CD14-positive monocyte (primary cell): ENCODE measurements around the gene PLCB1. TPM values are rescaled to one million over a fixed set of nuclear protein-coding genes. Genes with fewer than 3 reads are reported as not detected.

Experiments
- DNase-seq, 3 donors: peaks; one replicate each; pipeline ENCODE4 v3.0.0-alpha.2; 2011 to 2022
- H2AFZ ChIP-seq: 2 replicates; pipeline ENCODE4 v1.6.0; 2012; ENCODE audit warnings: mild to moderate bottlenecking, low read depth, low read length, inconsistent platforms; ENCODE audit not compliant: insufficient read depth, poor library complexity, severe bottlenecking
- H3K27ac ChIP-seq, 2 donors: 1 replicate in 1 of 2; 2 replicates in 1 of 2; pipeline ENCODE4 v1.5.1; 2012 to 2013; ENCODE audit warnings: low read length in 2 of 2, control low read depth in 1 of 2, inconsistent platforms in 1 of 2, low read depth in 1 of 2, mild to moderate bottlenecking in 1 of 2
- H3K27me3 ChIP-seq, 2 donors: one replicate each; pipeline versions ENCODE4 v1.6.0 to v1.6.1; 2011 to 2013; ENCODE audit warnings: low read length in 2 of 2; ENCODE audit not compliant: control insufficient read depth in 2 of 2, insufficient read depth in 2 of 2
- H3K36me3 ChIP-seq, 2 donors: replicated peaks in 1 of 2; 1 replicate in 1 of 2; 2 replicates in 1 of 2; pipeline versions ENCODE4 v1.5.1 to v1.6.1; 2012 to 2013; ENCODE audit warnings: low read length in 2 of 2, control low read depth in 1 of 2, inconsistent platforms in 1 of 2, mild to moderate bottlenecking in 1 of 2; ENCODE audit not compliant: insufficient read depth in 2 of 2, control insufficient read depth in 1 of 2
- H3K4me1 ChIP-seq, 2 donors: 1 replicate in 1 of 2; 2 replicates in 1 of 2; pipeline versions ENCODE4 v1.5.1 to v1.6.1; 2012 to 2013; ENCODE audit warnings: low read length in 2 of 2, control low read depth in 1 of 2, inconsistent platforms in 1 of 2, mild to moderate bottlenecking in 1 of 2, moderate library complexity in 1 of 2; ENCODE audit not compliant: insufficient read depth in 2 of 2, control insufficient read depth in 1 of 2
- H3K4me2 ChIP-seq: replicated peaks from 2 replicates; pipeline ENCODE3; 2012; ENCODE audit warnings: low read length, moderate library complexity, mild to moderate bottlenecking; ENCODE audit not compliant: poor library complexity, severe bottlenecking; ENCODE audit errors: extremely low read depth
- H3K4me3 ChIP-seq, 3 experiments: fragments of 200-600 bp in 1 of 3; sonication (generic) in 1 of 3; replicated peaks in 1 of 3; 1 replicate in 2 of 3; 2 replicates in 1 of 3; pipeline ENCODE4 v1.5.1; 2011 to 2013; ENCODE audit warnings: low read length in 3 of 3, mild to moderate bottlenecking in 3 of 3, control low read depth in 2 of 3, low read depth in 2 of 3, inconsistent platforms in 1 of 3, moderate library complexity in 1 of 3
- H3K79me2 ChIP-seq: 2 replicates; pipeline ENCODE4 v1.6.0; 2012; ENCODE audit warnings: mild to moderate bottlenecking, control low read depth, inconsistent platforms, low read length, moderate library complexity; ENCODE audit not compliant: insufficient read depth
- H3K9ac ChIP-seq: 2 replicates; pipeline ENCODE4 v1.6.0; 2017; ENCODE audit warnings: low read length, mild to moderate bottlenecking; ENCODE audit not compliant: insufficient read depth, poor library complexity, severe bottlenecking
- H3K9me3 ChIP-seq, 2 donors: replicated peaks in 1 of 2; 1 replicate in 1 of 2; 2 replicates in 1 of 2; pipeline versions ENCODE4 v1.5.1 to v1.6.1; 2012 to 2013; ENCODE audit warnings: low read length in 2 of 2, control low read depth in 1 of 2; ENCODE audit not compliant: control insufficient read depth in 1 of 2, insufficient read depth in 1 of 2
- H4K20me1 ChIP-seq: 2 replicates; pipeline ENCODE4 v1.6.0; 2012; ENCODE audit warnings: mild to moderate bottlenecking, low read length, control low read depth, moderate library complexity; ENCODE audit not compliant: insufficient read depth
- H3K27ac Mint-ChIP-seq, 7 donors: one replicate each; pipeline ENCODE4 v1.8.0; 2020; ENCODE audit warnings: mild to moderate bottlenecking in 7 of 7, mixed read lengths in 7 of 7, moderate library complexity in 6 of 7, inconsistent platforms in 2 of 7
- H3K27me3 Mint-ChIP-seq, 3 donors: one replicate each; pipeline ENCODE4 v1.8.0; 2021 to 2022; ENCODE audit warnings: low read depth in 3 of 3, mild to moderate bottlenecking in 3 of 3, mixed read lengths in 3 of 3, moderate library complexity in 3 of 3, inconsistent platforms in 1 of 3
- H3K36me3 Mint-ChIP-seq, 2 donors: one replicate each; pipeline ENCODE4 v1.8.0; 2020; ENCODE audit warnings: mixed read lengths in 2 of 2, inconsistent platforms in 1 of 2, mild to moderate bottlenecking in 1 of 2
- H3K4me1 Mint-ChIP-seq: one replicate; pipeline ENCODE4 v1.8.0; 2020; ENCODE audit warnings: mild to moderate bottlenecking, mixed read lengths
- H3K4me3 Mint-ChIP-seq, 2 donors: one replicate each; pipeline ENCODE4 v1.8.0; 2020; ENCODE audit warnings: mild to moderate bottlenecking in 2 of 2, mixed read lengths in 2 of 2, moderate library complexity in 1 of 2
- H3K9me3 Mint-ChIP-seq, 7 donors: one replicate each; pipeline ENCODE4 v1.8.0; 2020 to 2022; ENCODE audit warnings: mixed read lengths in 7 of 7, mild to moderate bottlenecking in 6 of 7, moderate library complexity in 6 of 7, inconsistent platforms in 2 of 7
- WGBS: methylation state at CpG from one replicate; pipeline ENCODE4 v1.1.5; 2013; ENCODE audit warnings: missing lambda C conversion rate; ENCODE audit not compliant: insufficient coverage; 5-methylcytosine and 5-hydroxymethylcytosine counted together
- intact Hi-C, 2 donors: fragments of 100-400 bp; cut with micrococcal nuclease; formaldehyde crosslinking; loops; one replicate each; pipeline versions ENCODE4 v1.15.0 to v1.15.1; 2023
- polyA plus RNA-seq, 3 donors: library from polyadenylated mRNA; depleted of rRNA in 1 of 3; unstranded in 2 of 3; stranded (reverse) in 1 of 3; fragments of 300-500 nt in 2 of 3; fragments of >200 nt in 1 of 3; fragmentation: Illumina TruSeq in 2 of 3; gene quantifications; 1 replicate in 2 of 3; 2 replicates in 1 of 3; pipeline ENCODE4 v1.2.3, GENCODE V29; 2012 to 2021
- TF ChIP-seq, protein P1 (sequence below): fragments of 200-600 bp; IDR thresholded peaks from one replicate; pipeline ENCODE4 v1.8.0; 2022; ENCODE audit warnings: antibody characterized with exemption, mild to moderate bottlenecking

PLCB1 gene
- polyA plus RNA-seq, 3 donors = 8.6 to 16.4 (median 13.2) TPM

- H3K4me1 Mint-ChIP-seq = peaks cover 30% of the 10 kb centered on the region
- Histone ChIP-seq H2AFZ (no peak overlapping the region), H3K9me3 (peaks cover 4 to 8% of the 10 kb centered on the region in 2 donors), H3K4me3 (no peak overlapping the region), H3K4me1 (peaks cover 15 to 30% of the 10 kb centered on the region in 2 donors), H4K20me1 (no peaks in the 10 kb centered on the region), H3K36me3 (no peaks in the 10 kb centered on the region), H3K4me2 (no peak overlapping the region), H3K9ac (no peak overlapping the region), H3K27me3 (no peaks in the 10 kb centered on the region), H3K79me2 (peaks cover 10% of the 10 kb centered on the region), H3K27ac (no peak overlapping the region)
- WGBS = no CpG with 5 or more reads among the region's 1 CpG
- no peaks in the 10 kb centered on the region for H3K27me3 Mint-ChIP-seq
- no peak overlapping the region for H3K27ac Mint-ChIP-seq
- TF ChIP-seq, protein P1, sequence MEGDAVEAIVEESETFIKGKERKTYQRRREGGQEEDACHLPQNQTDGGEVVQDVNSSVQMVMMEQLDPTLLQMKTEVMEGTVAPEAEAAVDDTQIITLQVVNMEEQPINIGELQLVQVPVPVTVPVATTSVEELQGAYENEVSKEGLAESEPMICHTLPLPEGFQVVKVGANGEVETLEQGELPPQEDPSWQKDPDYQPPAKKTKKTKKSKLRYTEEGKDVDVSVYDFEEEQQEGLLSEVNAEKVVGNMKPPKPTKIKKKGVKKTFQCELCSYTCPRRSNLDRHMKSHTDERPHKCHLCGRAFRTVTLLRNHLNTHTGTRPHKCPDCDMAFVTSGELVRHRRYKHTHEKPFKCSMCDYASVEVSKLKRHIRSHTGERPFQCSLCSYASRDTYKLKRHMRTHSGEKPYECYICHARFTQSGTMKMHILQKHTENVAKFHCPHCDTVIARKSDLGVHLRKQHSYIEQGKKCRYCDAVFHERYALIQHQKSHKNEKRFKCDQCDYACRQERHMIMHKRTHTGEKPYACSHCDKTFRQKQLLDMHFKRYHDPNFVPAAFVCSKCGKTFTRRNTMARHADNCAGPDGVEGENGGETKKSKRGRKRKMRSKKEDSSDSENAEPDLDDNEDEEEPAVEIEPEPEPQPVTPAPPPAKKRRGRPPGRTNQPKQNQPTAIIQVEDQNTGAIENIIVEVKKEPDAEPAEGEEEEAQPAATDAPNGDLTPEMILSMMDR = no peak
- no peak for DNase-seq
- H3K36me3 Mint-ChIP-seq = peaks cover 4 to 12% of the 10 kb centered on the region in 2 donors
- intact Hi-C loops = no loop called here
- H3K4me3 Mint-ChIP-seq = no peak overlapping the region
- peaks cover 4 to 12% (median 7%) of the 10 kb centered on the region in 7 donors for H3K9me3 Mint-ChIP-seq
Observed at GRCh38 chr20:8406391-8406790, 274.3 kb downstream of the PLCB1 start.

DNA sequence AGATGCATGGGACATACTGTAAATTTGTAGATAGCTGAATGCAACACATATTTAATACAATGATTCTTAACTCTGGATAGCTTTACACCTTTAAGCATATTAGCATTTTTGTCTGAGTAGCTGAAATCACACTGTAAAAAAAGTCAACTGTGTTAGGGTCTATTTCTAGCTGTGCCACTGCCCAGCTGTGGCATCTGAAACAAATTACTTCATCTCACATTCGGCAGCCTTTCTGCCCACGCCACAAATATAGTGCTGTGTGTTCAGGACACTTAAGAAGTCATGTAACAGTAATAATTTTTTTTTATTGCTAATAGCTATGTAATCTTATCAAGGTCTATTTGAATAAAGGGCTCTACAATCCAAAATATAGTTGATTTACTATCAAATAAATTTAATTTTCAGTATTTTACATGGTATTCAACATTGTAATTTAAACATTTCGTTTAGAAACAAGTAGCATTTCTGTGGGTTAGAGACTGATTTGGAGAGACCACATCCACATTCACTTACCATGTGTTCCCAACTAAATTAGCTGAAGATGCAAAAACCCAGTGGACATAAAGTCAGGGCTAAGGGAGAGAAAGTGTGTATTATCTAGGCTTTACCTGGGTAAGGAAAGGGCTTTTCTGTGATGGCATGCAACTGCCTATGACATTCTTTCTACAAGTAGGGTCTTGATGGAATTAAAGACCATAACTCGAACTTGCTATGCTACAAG, 276.7 kb downstream of the PLCB1 start:
- peaks cover 0 to 9% (median 7%) of the 10 kb centered on the region in 7 donors for H3K9me3 Mint-ChIP-seq
- H3K27ac ChIP-seq = no peak overlapping the region
- H3K27ac Mint-ChIP-seq = no peak overlapping the region
- H3K27me3 Mint-ChIP-seq = no peaks in the 10 kb centered on the region
- H3K79me2 ChIP-seq = no peaks in the 10 kb centered on the region
- intact Hi-C loops = no loop called here
- H3K4me1 ChIP-seq = peaks cover 12 to 17% of the 10 kb centered on the region in 2 donors
- no peaks in the 10 kb centered on the region for H4K20me1 ChIP-seq
- no peaks in the 10 kb centered on the region for H3K27me3 ChIP-seq
- no peak for DNase-seq
- H3K4me3 Mint-ChIP-seq = no peak overlapping the region
- no peak overlapping the region for H2AFZ ChIP-seq
- H3K4me3 ChIP-seq = no peak overlapping the region
- H3K9me3 ChIP-seq = peaks cover 4 to 8% of the 10 kb centered on the region in 2 donors
- H3K9ac ChIP-seq = no peak overlapping the region
- no peak overlapping the region for H3K4me2 ChIP-seq
- peaks cover 7 to 12% of the 10 kb centered on the region in 2 donors for H3K36me3 Mint-ChIP-seq
- no peaks in the 10 kb centered on the region for H3K36me3 ChIP-seq
- no CpG with 5 or more reads among the region's 4 CpGs for WGBS
- TF ChIP-seq, protein P1 = no peak
- H3K4me1 Mint-ChIP-seq = peaks cover 21% of the 10 kb centered on the region
